NB4 (cell line): ENCODE results near the gene NALCN.

Experiments
- DNase-seq: peaks from one replicate; pipeline ENCODE4 v3.0.0; 2010; ENCODE audit warnings: low read depth
- H3K4me3 ChIP-seq: one replicate; pipeline ENCODE4 v1.5.1; 2011; ENCODE audit warnings: mild to moderate bottlenecking, low read depth, low read length, moderate library complexity
- CTCF ChIP-seq: IDR thresholded peaks from one replicate; pipeline ENCODE4 v1.5.1; 2012; ENCODE audit warnings: low read depth, low read length
- MAX ChIP-seq: IDR thresholded peaks from 2 replicates; pipeline ENCODE4 v1.6.1; 2011; ENCODE audit warnings: low read depth, low read length
- MYC ChIP-seq: IDR thresholded peaks from 2 replicates; pipeline ENCODE4 v1.6.1; 2011; ENCODE audit warnings: low read depth, low read length
- POLR2A ChIP-seq: IDR thresholded peaks from 2 replicates; pipeline ENCODE4 v1.6.1; 2011; ENCODE audit warnings: mild to moderate bottlenecking; ENCODE audit not compliant: insufficient read length; ENCODE audit errors: extremely low read depth

The NALCN gene

GRCh38 chr13:101016475-101016874, 399.8 kb downstream of the NALCN start:
- DNase-seq: no peak
- TF ChIP-seq MYC (no peak), CTCF (no peak), POLR2A (no peak), MAX (no peak)
- H3K4me3 ChIP-seq: no peak overlapping the region

GRCh38 chr13:101013245-101013644, 403.1 kb downstream of the NALCN start:
- TF ChIP-seq CTCF (no peak), MAX (no peak), MYC (no peak), POLR2A (no peak)
- H3K4me3 ChIP-seq: no peak overlapping the region
- no peak for DNase-seq

- no peak overlapping the region for H3K4me3 ChIP-seq
- TF ChIP-seq MAX (no peak), CTCF (no peak), MYC (no peak)
- no peak for DNase-seq
Measured at GRCh38 chr13:101010100-101010499, 406.2 kb downstream of the NALCN start.

- H3K4me3 ChIP-seq: no peak overlapping the region
- TF ChIP-seq POLR2A: no peak
- TF ChIP-seq CTCF: no peak
- no peak for TF ChIP-seq MAX
- no peak for TF ChIP-seq MYC
- DNase-seq: no peak
Measured at GRCh38 chr13:101007245-101007644, 409.1 kb downstream of the NALCN start.
